PC-3 (cell line): ENCODE measurements around the gene ZNF155. TPM values are rescaled to one million over a fixed set of nuclear protein-coding genes. Genes with fewer than 3 reads are reported as not detected.

Experiments used
- ATAC-seq: fragments of 200-7000 bp; cut with Tn5 transposase; 2 replicates; pipeline ENCODE4 v1.9.1; 2020; ENCODE audit warnings: mild to moderate bottlenecking, moderate library complexity
- BruUV-seq: library from RNA; stranded (reverse); fragments of 400-500 nt; replicated peaks from 2 replicates; lab custom pipeline; 2021; lab: Mats Ljungman, UMichigan
- CTCF ChIA-PET: fragments of 300-600 bp; sonication (Branson Sonifier 250); formaldehyde crosslinking; loops from one replicate; lab custom pipeline; 2022; ENCODE audit warnings: antibody characterized with exemption; lab: Charles Lee
- POLR2A ChIA-PET: fragments of 300-600 bp; sonication (Branson Sonifier 250); formaldehyde crosslinking; loops from one replicate; lab custom pipeline; 2022; ENCODE audit warnings: antibody characterized with exemption; ENCODE audit not compliant: unreplicated experiment; lab: Charles Lee
- DNase-seq: peaks from one replicate; pipeline ENCODE4 v3.0.0-alpha.2; 2015
- H2AFZ ChIP-seq: fragments of 300-600 bp; sonication (generic); 2 replicates; pipeline ENCODE4 v1.6.0; 2016; ENCODE audit warnings: antibody characterized with exemption, low read length
- H3F3A ChIP-seq: fragments of 300-600 bp; sonication (generic); one replicate; pipeline ENCODE4 v1.6.0; 2017; ENCODE audit warnings: antibody characterized with exemption, low read length, control low read depth, mild to moderate bottlenecking; ENCODE audit not compliant: unreplicated experiment
- H3K27ac ChIP-seq: fragments of 300-600 bp; sonication (generic); 2 replicates; pipeline ENCODE4 v1.5.1; 2016; ENCODE audit warnings: mild to moderate bottlenecking, low read length
- H3K27me3 ChIP-seq: fragments of 300-600 bp; sonication (generic); 2 replicates; pipeline ENCODE4 v1.6.1; 2016; ENCODE audit warnings: low read length, mixed read lengths
- H3K36me3 ChIP-seq: fragments of 300-600 bp; sonication (generic); 2 replicates; pipeline ENCODE4 v1.6.1; 2016; ENCODE audit warnings: low read depth, mixed run types, low read length, mixed read lengths
- H3K4me1 ChIP-seq: fragments of 300-600 bp; sonication (generic); 2 replicates; pipeline ENCODE4 v1.5.1; 2016; ENCODE audit warnings: low read length; ENCODE audit not compliant: insufficient read depth
- H3K4me2 ChIP-seq: fragments of 300-600 bp; sonication (generic); 2 replicates; pipeline ENCODE4 v1.6.0; 2016; ENCODE audit warnings: low read length
- H3K4me3 ChIP-seq: fragments of 300-600 bp; sonication (generic); 2 replicates; pipeline ENCODE4 v1.5.1; 2016; ENCODE audit warnings: mild to moderate bottlenecking, low read length, mixed read lengths
- H3K79me2 ChIP-seq: fragments of 300-600 bp; sonication (generic); 2 replicates; pipeline ENCODE4 v1.6.1; 2017; ENCODE audit warnings: low read length, mixed read lengths
- H3K9ac ChIP-seq: fragments of 300-600 bp; sonication (generic); 2 replicates; pipeline ENCODE4 v1.6.0; 2016; ENCODE audit warnings: mild to moderate bottlenecking, low read length
- H3K9me2 ChIP-seq: fragments of 300-600 bp; sonication (generic); replicated peaks from 2 replicates; pipeline ENCODE4 v1.6.1; 2016; ENCODE audit warnings: mixed run types, low read length, mixed read lengths
- H3K9me3 ChIP-seq: fragments of 300-600 bp; sonication (generic); 2 replicates; pipeline ENCODE4 v1.6.1; 2016; ENCODE audit warnings: low read length, mixed read lengths
- H4K20me1 ChIP-seq: fragments of 300-600 bp; sonication (generic); 2 replicates; pipeline ENCODE4 v1.6.1; 2016; ENCODE audit warnings: low read length, mixed read lengths
- EZH2 ChIP-seq: fragments of 300-600 bp; sonication (generic); IDR thresholded peaks from one replicate; pipeline ENCODE4 v1.6.1; 2017; ENCODE audit warnings: antibody characterized with exemption, mild to moderate bottlenecking, low read length; ENCODE audit not compliant: unreplicated experiment
- EZH2phosphoT487 ChIP-seq: fragments of 300-600 bp; sonication (generic); IDR thresholded peaks from 2 replicates; pipeline ENCODE4 v1.6.1; 2018; ENCODE audit warnings: mild to moderate bottlenecking, antibody characterized with exemption, low read length, borderline replicate concordance
- intact Hi-C: fragments of 100-400 bp; cut with micrococcal nuclease; formaldehyde crosslinking; loops from 2 replicates; pipeline ENCODE4 v1.9.0; 2023
- total RNA-seq: library from RNA; depleted of rRNA; stranded (reverse); fragments of >200 nt; gene quantifications from 2 replicates; pipeline ENCODE4 v1.2.3, GENCODE V29; 2014
- TF ChIP-seq, protein P1 (sequence below): fragments of 300-600 bp; sonication (generic); conservative IDR thresholded peaks from 2 replicates; pipeline ENCODE4 v1.5.1; 2017; ENCODE audit warnings: antibody characterized with exemption, low read depth, mild to moderate bottlenecking, low read length

Gene ZNF155
- total RNA-seq, 1 experiment from 2014 or later: 3.1 TPM

DNA sequence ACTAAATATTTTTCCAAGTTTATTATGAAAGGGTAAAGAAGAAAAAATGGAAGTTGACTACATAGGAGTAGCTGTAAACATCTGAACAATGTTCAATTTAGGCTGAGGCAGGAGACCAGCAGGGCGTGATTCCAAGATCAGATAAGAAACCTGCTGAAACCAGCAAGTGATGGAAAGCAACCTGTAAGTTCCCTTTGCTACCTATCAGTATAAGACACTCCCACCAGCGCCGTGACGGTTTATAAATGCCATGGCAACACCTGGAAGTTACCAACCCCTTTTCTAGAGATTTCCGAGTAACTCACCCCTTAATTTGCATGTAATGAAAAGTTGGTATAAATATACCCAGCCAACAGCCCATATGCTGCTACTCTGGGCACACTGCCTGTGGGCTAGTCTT lies 47.8 kb upstream of the ZNF155 start:
- 0 out of 2 replicates have a peak, but pooled peaks cover 5% of the 10 kb centered on the region for H3K9me3 ChIP-seq
- BruUV-seq: no TSS peak
- TF ChIP-seq, protein P1, sequence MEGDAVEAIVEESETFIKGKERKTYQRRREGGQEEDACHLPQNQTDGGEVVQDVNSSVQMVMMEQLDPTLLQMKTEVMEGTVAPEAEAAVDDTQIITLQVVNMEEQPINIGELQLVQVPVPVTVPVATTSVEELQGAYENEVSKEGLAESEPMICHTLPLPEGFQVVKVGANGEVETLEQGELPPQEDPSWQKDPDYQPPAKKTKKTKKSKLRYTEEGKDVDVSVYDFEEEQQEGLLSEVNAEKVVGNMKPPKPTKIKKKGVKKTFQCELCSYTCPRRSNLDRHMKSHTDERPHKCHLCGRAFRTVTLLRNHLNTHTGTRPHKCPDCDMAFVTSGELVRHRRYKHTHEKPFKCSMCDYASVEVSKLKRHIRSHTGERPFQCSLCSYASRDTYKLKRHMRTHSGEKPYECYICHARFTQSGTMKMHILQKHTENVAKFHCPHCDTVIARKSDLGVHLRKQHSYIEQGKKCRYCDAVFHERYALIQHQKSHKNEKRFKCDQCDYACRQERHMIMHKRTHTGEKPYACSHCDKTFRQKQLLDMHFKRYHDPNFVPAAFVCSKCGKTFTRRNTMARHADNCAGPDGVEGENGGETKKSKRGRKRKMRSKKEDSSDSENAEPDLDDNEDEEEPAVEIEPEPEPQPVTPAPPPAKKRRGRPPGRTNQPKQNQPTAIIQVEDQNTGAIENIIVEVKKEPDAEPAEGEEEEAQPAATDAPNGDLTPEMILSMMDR: no peak
- no peak for TF ChIP-seq EZH2phosphoT487
- TF ChIP-seq EZH2: no peak
- ChIA-PET POLR2A (no interaction called here), CTCF (no interaction called here)
- no peak overlapping the region for H3K9ac ChIP-seq
- intact Hi-C loops: no loop called here
- H3K9me2 ChIP-seq: no peaks in the 10 kb centered on the region
- peaks cover 8% of the 10 kb centered on the region; the same call in 1 of the 2 replicates for H3K36me3 ChIP-seq
- no peak for ATAC-seq
- H3K27me3 ChIP-seq: no peaks in the 10 kb centered on the region
- peaks cover 7% of the 10 kb centered on the region; the same call in 1 of the 2 replicates for H3K4me1 ChIP-seq
- no peak overlapping the region for H3K27ac ChIP-seq
- H3F3A ChIP-seq: no peaks in the 10 kb centered on the region
- no peak overlapping the region for H2AFZ ChIP-seq
- no peak for DNase-seq
- no peaks in the 10 kb centered on the region; the same call in 1 of the 2 replicates for H3K79me2 ChIP-seq
- no peaks in the 10 kb centered on the region for H4K20me1 ChIP-seq
- H3K4me3 ChIP-seq: no peak overlapping the region
- no peak overlapping the region for H3K4me2 ChIP-seq

DNA sequence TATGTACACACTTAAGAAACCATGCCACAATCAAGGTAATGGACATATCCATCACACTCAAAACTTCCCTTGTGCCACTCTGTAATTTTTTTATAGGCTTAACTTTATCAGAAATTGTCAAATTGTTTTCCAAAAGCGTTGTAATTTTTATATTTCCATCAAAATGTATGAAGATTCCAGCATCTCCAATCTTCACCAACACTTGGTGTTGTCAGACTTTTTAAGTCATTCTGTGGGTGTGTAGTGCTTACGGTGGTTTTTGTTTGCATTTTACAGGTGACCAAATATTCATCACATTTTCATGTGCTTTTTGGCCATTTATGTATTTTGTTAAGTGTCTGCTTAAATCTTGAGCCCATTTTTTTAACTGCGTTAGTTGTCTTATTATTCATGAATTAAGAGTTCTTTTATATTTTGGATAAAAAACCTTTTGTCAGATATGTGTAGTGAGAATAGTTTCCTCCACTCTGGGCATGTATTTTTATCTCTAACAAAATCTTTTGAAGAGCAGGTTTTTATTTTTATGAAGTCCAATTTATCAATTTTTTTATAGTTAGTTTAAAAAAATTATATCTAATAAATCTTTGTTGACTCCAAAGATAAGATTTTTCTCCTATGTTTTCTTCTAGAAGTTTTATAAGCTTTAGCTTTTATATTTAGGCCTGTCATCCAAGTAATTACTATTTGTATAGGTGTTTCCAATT lies 44.3 kb upstream of the ZNF155 start:
- DNase-seq: no peak
- no peaks in the 10 kb centered on the region for H3K9me2 ChIP-seq

More for the DNA sequence above, 44.3 kb upstream of the ZNF155 start:
- Histone ChIP-seq H3K4me3 (no peak overlapping the region), H3K27ac (no peak overlapping the region), H3K27me3 (no peaks in the 10 kb centered on the region), H3K4me2 (no peak overlapping the region), H3K79me2 (no peaks in the 10 kb centered on the region), H3K36me3 (no peaks in the 10 kb centered on the region), H3K4me1 (no peaks in the 10 kb centered on the region), H3K9me3 (0 out of 2 replicates have a peak, but pooled peaks cover 5% of the 10 kb centered on the region), H2AFZ (no peak overlapping the region), H3F3A (no peaks in the 10 kb centered on the region), H3K9ac (no peak overlapping the region), H4K20me1 (no peaks in the 10 kb centered on the region)
- intact Hi-C loops: no loop called here
- CTCF ChIA-PET: no interaction called here
- BruUV-seq: no TSS peak
- TF ChIP-seq, protein P1: no peak
- TF ChIP-seq EZH2 (no peak), EZH2phosphoT487 (no peak)
- no peak for ATAC-seq
- POLR2A ChIA-PET: no interaction called here
